Dedifferentiated amniotic fluid mesenchymal stem cell (primary cell): ENCODE results near the gene BRI3.
A peak's percentile ranks its signal among the peaks of the same experiment; 100 is the strongest.
"Not testable (repeated sequence)": the region's sequence is repeated elsewhere in the genome, so short reads cannot be mapped to it uniquely, and the experiment has no call there.

Experiments
- DNase-seq: peaks from one replicate; pipeline ENCODE4 v3.0.0-alpha.2; 2016; ENCODE audit errors: extremely low spot score

Gene BRI3

DNA sequence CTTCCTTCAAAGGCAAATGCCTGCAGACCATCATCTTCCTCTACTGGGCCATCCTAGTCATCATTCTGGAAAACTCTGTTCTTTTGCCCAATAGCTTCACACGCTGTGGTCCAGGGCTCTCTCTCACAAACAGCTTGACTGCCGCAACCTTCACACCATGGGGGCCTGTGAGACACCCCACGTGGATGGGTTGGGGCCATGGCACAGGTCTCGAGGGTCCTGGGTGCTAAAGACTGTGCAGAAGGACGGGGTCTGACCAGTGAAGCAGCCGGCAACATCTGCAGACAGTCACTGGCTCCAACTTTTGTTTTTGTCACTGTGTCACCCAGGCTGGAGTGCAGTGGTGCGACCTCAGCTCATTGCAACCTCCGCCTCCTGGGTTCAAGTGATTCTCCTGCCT lies 28.1 kb downstream of the BRI3 start:
- DNase-seq, result no peak

DNA sequence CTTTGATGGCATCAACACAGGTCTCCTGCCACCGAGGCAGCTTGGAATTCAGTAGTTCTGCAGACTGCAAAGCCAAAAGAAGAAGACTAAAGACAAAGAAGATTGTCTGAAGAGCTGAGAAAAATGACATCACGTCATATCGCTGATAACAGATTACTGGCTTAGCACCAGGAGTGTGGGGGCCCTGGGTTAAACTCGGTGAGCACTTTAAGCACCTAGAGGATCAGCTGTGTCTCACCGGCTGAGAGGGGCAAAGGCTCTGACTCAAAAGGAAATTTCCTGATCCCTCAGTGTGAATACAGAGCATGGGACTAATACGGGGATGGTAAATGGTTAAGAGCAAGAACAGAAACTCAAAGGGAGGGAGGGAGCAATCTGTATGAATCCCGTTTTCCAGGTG lies 30.7 kb downstream of the BRI3 start:
- DNase-seq, result no peak

DNA sequence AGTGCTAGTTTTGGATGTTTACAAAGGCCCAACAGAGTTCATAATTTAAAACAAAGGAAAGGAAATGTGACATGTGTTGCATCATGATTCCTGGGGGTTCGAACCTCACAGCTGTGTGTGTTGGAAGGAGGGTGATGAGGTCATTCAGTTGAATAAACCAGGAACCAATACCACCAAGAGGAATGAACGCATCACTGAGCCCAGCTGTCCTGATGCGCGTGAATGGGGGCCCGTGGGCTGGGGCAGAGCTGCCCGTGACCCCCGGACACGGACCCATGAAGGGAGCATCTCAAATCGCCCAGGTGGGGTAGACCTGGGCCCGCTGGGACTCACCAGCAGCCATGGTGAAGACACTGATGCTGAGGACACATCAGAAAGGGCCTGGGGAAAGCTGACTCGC lies 33.0 kb downstream of the BRI3 start:
- no peak for DNase-seq

DNA sequence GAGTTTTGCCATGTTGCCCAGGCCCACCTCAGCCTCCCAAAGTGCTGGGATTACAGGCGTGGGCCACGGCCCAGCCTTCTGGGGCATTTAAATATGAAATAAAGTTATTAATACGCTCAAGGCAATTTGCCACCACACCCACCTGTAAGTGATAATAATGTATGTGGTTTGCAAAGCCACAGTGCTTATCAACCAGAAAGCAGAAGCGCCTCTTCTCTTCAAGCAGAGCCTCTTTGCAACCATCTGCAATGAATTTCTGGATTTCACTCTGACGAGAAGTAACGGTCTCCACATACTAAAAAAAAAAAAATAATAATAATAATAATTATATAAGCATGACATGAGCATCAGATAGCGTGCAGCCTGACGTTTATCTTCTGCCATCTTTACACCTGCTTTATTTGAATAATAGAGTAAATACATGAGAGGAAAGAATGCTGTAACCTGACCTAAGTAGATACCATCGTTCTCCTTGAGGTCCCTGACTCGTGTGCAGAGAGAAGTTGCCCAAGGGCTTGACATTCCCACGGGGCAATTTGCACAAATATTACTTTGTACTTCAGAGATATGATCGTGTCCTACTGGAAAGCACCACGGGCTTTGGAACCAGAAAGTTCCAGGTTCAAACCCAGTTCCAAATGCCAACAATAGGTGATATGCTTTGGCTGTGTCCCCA lies 34.0 kb downstream of the BRI3 start:
- DNase-seq, result no peak

DNA sequence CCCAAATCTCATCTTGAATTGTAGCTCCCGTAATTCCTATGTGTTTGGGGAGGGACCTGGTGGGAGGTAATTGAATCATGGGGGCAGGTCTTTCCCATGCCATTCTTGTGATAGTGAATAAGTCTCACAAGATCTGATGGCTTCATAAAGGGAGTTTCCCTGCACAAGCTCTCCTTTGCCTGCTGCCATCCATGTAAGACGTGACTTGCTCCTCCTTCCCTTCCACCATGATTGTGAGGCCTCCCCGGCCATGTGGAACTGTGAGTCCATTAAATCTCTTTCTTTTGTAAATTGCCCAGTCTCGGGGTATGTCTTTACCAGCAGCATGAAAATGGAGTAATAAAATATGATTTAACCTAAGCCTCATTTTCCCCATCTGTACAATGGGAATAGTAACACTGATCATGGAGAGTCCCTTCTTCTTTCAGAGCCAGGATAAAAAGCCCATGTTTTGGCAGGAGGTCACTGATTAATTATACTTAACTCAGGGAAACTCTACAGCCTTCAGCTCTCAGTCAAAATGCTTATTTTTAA lies 34.6 kb downstream of the BRI3 start:
- not testable (repeated sequence) for DNase-seq

DNA sequence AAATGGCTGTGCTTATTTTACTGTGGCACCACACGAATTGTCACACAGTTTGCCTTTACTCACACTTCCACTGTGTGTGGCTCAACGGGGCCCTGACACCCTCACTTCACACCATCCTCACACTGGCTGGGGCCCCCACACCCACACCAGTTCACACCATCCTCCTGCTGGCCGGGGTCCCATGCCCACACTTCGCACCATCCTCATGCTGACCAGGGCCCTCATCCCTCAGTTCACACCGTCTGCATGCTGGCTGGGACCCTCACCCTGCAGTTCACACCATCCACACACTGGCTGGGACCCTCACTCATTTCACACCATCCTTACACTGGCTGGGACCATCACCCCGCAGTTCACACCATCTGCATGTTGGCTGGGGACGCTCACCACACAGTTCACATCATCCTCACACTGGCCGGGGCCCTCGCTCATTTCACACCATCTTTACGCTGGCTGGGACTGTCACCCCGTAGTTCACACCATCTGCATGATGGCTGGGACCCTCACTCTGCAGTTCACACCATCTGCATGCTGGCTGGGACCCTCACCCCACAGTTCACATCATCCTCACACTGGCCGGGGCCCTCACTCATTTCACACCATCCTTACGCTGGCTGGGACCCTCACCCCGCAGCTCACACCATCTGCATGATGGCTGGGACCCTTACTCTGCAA lies 36.0 kb downstream of the BRI3 start:
- no peak for DNase-seq

DNA sequence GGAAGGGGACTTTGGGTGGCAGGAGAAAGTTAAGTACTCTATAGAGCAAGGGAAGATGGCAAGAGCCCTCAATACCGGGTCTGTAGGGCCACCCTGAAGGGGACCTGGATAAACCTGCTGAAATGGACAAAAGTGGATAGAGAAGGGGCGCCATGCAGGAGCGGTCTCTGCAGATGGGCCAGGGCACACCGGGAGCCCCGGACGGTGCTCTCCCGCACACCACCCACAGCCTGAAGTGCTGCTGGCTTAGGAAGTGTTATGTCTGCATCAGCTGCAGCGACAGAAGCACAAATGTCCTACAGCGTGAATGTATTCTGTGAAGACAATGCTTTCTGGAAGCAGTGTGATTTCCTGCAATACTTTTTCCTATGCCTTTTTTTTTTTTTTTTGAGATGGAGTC lies 37.7 kb downstream of the BRI3 start:
- no peak for DNase-seq

DNA sequence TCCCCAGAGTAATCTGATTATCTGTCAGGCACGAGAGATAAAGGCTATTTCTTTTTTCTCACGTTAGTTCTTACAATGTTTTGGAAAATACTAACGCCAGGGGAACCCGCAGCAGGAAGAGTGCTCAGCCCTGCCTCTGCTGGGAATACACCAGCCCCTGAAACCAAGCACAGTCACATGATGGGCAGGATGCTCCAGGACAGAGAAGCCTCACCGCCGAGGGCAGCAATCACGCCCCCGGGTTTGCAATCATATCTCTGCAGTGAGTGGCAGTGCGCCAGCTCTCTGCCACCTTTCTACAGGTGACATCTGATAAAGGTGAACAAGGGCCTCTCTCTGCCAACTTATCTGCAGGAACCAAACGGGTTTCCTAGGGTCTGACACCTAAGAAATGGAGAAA lies 39.8 kb downstream of the BRI3 start:
- no peak for DNase-seq

DNA sequence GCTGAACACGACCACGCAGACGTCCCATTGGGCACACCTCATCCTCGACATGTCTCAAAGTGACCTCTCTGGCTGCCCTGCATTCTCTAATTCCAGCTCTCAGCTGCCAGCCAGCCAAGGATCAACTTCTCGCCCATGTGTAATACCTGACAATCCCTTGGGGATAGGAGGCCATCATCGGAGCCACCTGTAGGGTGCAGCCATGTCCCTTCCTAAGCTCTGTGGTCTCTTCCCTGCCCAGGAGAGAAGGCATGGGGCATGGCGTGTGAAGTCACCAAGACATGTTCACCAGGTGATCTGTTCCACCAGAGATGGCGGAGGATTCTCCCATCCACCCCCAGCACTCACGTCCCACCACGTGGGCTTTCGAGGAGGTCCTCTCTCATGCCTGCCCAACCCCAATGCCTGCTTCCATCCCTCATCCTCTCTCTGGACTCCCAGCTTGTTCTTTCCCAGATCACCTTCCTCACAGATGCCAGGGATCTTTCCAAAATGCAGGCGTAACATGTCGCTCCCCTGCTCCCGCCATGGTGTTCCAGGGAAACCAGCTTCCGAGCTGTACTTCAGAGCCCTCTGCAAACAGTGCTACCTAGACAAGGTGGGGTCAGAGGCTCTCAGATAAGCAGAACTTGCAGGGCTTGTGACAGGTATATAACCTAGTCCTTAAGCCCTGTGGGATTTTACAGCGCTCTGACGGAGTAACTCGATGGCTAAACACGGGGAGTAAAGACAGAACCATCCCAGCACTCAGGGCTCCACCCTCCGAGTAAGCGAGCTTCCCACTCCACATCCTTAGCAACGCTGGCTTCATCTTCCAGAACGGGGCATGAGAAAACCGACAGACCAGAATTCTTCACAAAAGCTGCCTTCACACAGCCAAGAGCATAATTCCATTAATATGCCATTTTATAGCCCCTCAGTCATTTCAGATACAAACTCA lies 41.1 kb downstream of the BRI3 start:
- DNase-seq, result no peak

DNA sequence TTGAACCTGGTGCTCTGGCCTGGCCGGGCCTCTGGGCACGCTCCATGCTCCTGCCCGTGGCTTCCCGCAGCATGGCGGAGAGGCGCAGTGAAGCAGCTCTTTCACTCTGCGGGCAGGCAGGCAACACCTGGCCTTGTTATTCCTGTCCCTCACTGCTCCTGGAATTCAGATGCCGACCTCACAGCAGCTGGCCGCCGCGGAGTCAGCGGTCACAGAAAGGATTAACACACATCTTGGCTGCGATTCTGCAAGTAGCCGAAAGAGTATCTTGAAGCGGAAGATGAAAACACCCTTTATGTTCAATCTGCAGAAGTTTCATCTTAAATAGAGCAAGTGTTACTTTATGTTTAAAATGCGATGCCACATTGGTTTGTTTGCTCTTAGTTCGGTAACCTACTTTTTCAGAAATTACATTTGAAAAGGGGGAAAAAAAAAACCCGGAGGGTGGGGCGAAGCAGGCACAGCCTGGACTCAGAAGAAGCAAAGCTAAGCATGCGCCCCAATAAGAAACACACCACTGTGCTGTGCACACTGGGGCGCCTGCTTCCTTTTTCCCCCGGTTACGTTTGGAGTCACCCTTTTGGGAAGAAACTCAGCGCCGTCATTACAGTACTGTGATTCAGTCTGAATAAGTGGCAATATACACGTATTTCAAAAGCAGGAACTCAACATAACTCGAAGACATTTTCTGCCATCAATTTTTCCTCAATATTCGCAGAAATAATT lies 42.3 kb downstream of the BRI3 start:
- DNase-seq, result no peak

DNA sequence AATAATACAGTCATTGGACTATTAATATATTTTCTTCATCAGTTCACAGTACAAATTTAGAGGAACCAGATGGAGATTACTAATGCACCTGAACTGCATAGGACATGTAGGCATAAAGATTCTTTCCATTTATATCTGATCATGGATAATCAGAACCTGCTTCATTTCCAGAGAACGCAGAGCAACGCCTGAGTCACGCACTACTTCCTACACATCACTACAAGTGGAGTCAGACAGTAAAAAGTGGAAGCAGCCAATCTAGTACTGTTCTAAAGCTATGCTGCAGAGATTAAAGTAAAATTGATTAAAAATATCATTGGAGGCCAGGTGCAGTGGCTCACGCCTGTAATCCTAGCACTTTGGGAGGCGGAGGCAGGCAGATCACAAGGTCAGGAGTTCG lies 43.3 kb downstream of the BRI3 start:
- DNase-seq, result no peak

DNA sequence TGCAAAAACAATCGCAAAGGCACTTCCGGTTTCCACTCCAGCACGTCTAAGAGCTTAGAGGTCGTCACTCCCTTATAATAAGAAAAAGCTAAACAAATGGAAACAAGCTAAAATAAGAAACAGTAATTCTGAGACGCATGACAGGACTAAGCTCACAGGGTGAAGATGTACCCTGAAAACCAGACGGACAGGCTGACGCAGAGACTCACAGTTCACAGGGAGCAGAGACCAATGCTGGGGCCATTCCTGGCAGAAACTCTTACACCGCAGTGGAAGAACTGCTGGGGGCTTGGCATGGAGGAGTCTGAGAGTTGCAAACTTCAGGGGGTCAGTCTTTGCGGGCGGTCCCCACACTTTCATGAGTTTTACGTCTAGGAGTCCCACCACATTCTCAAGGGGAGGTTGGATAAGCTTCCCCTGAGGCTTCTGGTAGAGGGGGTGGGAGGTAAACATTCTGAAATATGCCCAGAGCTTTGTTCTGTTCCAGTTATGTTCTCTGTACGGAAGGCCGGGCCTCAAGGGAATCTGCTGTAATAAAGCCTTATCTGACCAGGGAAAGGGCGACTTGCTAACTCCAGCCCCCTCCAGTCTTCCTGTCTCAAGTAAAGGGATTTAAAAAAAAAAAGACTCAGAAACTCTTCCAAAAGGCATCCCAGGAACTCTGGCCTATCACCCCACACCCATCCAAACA lies 47.8 kb downstream of the BRI3 start:
- DNase-seq, result no peak

DNA sequence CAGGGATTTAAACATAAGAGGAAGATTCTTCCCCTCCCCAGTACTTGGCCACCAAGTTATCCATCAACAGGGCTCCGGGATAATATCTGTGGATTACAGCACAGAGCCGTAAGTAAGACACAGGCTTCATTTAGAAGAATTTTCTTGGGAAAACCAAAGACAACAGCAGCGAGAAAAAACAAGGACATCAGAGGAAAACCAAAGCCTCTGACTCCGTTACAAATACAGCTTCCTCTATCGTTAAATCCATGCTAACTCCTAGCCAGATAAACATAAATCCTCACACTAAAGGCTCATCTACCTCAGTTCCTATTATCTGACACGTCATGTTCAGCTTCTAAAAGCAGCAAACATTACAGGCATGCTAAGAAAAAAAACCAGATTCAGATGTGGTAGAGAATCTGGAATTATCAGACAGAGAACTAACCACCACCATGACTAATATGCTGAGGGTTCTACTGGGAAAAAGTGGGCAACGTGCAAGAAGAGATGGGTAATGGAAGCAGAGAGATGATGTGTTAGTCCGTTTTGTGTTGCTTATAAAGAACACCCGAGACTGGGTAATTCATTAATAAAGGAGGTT lies 48.4 kb downstream of the BRI3 start:
- DNase-seq, result no peak

DNA sequence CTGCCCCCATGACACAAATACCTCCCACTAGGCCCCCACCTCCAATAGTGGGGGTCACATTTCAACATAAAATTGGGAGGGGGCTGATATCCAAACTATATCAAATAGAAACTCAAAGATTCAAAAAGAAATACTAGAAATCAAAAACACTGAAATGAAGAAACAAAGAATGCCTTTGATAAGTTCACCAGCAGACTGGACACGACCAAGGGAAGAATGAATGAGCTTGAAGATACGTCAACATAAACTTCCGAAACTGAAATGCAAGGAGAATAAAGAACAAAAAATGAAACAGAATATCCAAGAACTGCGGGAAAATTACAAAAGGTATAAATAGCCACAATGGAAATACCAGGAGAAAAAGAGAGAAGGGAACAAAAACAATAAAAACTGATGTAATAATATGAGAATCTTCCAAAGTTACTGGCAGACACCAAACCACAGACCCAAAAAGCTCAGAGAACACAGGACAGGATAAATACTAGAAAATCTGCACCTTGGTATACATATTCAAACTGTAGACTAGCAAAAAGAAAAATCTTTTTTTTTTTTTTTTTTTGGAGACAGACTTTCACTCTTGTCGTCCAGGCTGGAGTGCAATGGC lies 49.5 kb downstream of the BRI3 start:
- DNase-seq, result no peak

DNA sequence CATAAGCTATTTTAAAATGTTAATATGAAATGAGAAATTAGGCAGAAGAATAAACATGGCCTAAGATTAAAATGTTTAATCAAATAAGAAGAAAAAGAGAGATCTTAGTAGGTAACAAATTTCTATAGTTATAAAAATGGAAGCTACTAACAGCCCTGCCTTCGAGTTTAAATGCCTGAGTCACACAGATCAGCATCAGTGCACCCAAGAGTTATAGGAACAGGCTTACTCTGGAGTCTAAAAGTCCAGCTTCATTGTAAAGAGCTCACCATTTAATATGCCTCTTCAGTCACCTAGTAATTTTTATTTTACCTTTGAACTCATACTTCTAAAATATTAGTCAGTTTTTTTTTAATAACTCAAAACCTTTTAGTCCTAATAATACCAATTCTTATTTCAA lies 52.6 kb downstream of the BRI3 start:
- no peak for DNase-seq

DNA sequence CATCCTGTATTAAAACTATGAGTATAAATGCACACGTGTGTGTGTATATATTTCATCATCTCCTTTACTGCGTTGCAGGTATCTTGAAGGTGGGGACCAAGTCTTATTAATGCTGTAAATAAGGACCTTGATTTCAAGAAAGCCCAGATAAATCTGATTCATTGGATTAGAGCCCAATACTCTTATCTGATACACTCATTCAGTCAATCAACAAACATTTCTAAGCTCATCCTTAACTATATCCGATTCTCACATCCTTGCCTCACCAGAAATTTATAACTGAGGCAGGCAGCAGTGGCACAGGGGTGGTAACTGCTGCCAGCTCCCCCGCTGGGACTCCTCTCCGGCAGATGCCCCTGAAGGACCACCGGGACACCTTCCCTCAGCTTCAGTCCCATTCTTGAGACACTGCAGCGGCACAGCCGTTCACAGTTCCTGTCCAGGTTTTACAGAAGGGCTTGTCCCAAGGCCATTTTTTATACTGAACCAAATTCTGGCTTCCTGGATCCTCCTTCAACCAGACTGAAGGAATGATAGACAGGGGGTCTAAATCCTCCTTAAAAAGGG lies 54.0 kb downstream of the BRI3 start:
- no peak for DNase-seq

DNA sequence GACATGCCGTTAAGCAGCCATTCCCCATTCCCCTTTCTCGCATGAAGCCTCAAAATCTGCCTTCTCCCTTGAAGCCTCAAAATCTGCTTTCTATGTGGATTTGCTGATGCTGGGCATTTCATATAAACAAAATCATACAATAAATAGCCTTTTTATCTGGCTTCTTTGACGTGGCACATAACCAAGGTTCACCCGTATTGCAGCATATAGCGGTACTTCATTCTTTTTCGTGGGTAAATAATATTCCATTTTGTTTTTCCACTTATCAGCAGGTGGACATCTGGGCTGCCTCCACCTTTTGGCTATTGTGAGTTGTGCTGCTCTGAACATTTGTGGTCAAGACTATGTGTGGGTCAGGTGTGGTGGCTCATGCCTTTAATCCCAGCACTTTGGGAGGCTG lies 57.0 kb downstream of the BRI3 start:
- DNase-seq, result no peak

DNA sequence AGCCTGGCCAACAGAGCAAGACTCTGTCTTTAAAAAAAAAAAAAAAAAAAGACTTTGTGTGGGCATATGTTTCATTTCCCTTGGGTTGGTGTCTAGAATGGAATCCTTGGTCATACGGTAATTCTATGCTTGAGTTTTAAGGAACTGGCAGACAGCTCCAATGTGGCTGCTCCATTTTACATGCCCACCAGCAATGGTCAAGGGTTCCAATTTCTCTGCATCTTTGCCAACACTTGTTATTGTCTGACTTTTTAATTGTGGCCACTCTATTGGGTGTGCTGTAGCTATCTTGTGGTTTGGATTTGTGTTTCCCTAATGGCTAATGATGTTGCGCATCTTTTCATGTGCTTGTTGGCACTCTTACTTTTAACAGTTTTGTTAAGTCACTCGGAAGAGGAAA lies 57.6 kb downstream of the BRI3 start:
- DNase-seq, result no peak

DNA sequence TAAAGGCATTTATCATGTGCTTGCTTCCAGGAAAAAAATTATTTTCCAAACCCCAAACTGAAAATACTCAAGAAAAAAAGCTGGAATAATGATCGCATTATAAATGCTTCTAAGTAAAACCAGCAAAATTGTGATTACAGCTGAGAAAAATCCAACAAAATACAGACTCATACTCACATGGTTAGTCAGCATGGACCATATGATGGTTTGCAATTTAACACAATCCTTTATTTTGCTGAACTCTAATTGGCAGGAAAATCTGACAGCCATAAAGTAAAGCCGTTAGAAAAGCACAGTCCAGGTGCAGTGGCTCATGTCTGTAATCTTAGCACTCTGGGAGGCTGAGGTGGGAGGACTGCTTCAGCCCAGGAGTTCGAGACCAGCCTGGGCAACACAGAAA lies 59.6 kb downstream of the BRI3 start:
- DNase-seq, result peak; percentile 43
